Ishikawa (cell line): ENCODE measurements around the gene THRB.
A peak's percentile ranks its signal among the peaks of the same experiment; 100 is the strongest.

Source experiments
- CEBPB ChIP-seq: IDR thresholded peaks from 2 replicates; pipeline ENCODE4 v1.6.1; 2012
- CREB1 ChIP-seq: IDR thresholded peaks from 2 replicates; pipeline ENCODE4 v1.6.1; 2012; ENCODE audit warnings: low read depth
- EGR1 ChIP-seq: IDR thresholded peaks from 2 replicates; pipeline ENCODE4 v1.6.1; 2012
- EP300 ChIP-seq: IDR thresholded peaks from 2 replicates; pipeline ENCODE4 v1.6.1; 2012; ENCODE audit warnings: borderline replicate concordance
- FOXM1 ChIP-seq: IDR thresholded peaks from 2 replicates; pipeline ENCODE4 v1.6.1; 2012; ENCODE audit warnings: low read depth, borderline replicate concordance
- MAX ChIP-seq: IDR thresholded peaks from 2 replicates; pipeline ENCODE4 v1.6.1; 2012
- RAD21 ChIP-seq: IDR thresholded peaks from 2 replicates; pipeline ENCODE4 v1.6.1; 2012; ENCODE audit warnings: low read depth
- REST ChIP-seq: IDR thresholded peaks from 2 replicates; pipeline ENCODE4 v1.6.1; 2012; ENCODE audit warnings: low read depth, mild to moderate bottlenecking
- TAF1 ChIP-seq: IDR thresholded peaks from 2 replicates; pipeline ENCODE4 v1.6.1; 2012; ENCODE audit warnings: low read depth, mild to moderate bottlenecking
- TCF12 ChIP-seq: IDR thresholded peaks from 2 replicates; pipeline ENCODE4 v1.6.1; 2012; ENCODE audit warnings: low read depth
- TEAD4 ChIP-seq: IDR thresholded peaks from 2 replicates; pipeline ENCODE4 v1.6.1; 2012
- USF1 ChIP-seq: IDR thresholded peaks from 2 replicates; pipeline ENCODE4 v1.6.1; 2012
- YY1 ChIP-seq: IDR thresholded peaks from 2 replicates; pipeline ENCODE4 v1.6.1; 2012; ENCODE audit warnings: low read depth

- TF ChIP-seq EP300 (no peak), TAF1 (no peak), CREB1 (no peak), MAX (no peak), YY1 (0 out of 2 replicates have a peak, but pooled peaks have one; percentile 63), EGR1 (peak; percentile 65), FOXM1 (no peak), REST (no peak), RAD21 (peak; percentile 83), CEBPB (no peak), TEAD4 (no peak), TCF12 (no peak), USF1 (no peak)
These were observed 229.9 kb downstream of the THRB start for GRCh38 chr3:24264748-24265158.
